ENCODE measurements around the gene SDHAF1.
"Not testable (repeated sequence)": the region's sequence is repeated elsewhere in the genome, so short reads cannot be mapped to it uniquely, and the experiment has no call there.

SDHAF1 gene

GRCh38 chr19:36025541-36025940 is 30.6 kb downstream of the SDHAF1 start:
- DNase-seq = no peak

GRCh38 chr19:36026091-36026876 is 31.3 kb downstream of the SDHAF1 start:
- DNase-seq = no peak

GRCh38 chr19:36027696-36028095 is 32.7 kb downstream of the SDHAF1 start:
- no peak for DNase-seq

- DNase-seq = no peak
Measured at GRCh38 chr19:36028313-36029041, 33.5 kb downstream of the SDHAF1 start.

- DNase-seq = peak; percentile 4
Measured at GRCh38 chr19:36030264-36031148, 35.5 kb downstream of the SDHAF1 start.

GRCh38 chr19:36031308-36031707 is 36.3 kb downstream of the SDHAF1 start:
- DNase-seq = no peak

GRCh38 chr19:36032251-36033104 is 37.5 kb downstream of the SDHAF1 start, which contains the start of gene CLIP3:
CLIP3 (minus strand) TSS chr19:36032873; CDS start chr19:36032357, 516 bp downstream.
- no peak for DNase-seq

GRCh38 chr19:36040495-36040894 is 45.5 kb downstream of the SDHAF1 start:
- no peak for DNase-seq

- not testable (repeated sequence) for DNase-seq
Measured at GRCh38 chr19:36041092-36041491, 46.1 kb downstream of the SDHAF1 start.

GRCh38 chr19:36041831-36042230 is 46.8 kb downstream of the SDHAF1 start:
- no peak for DNase-seq

- no peak for DNase-seq
Measured at GRCh38 chr19:36043952-36044351, 49.0 kb downstream of the SDHAF1 start.

Data from RPMI8226 (cell line).